Cardiac muscle cell (in vitro differentiated cells and primary cell): ENCODE data around the gene KMT2D. TPM values are rescaled to one million over a fixed set of nuclear protein-coding genes. Genes with fewer than 3 reads are reported as not detected.

ENCODE experiments used
- DNase-seq, 2 donors: peaks; one replicate each; pipeline versions ENCODE4 v3.0.0 to v3.0.0-alpha.2; 2010 to 2017; ENCODE audit warnings: low read depth in 1 of 2, low spot score in 1 of 2
- H3K27ac ChIP-seq: fragments of 200-600 bp; sonication (generic); 2 replicates; pipeline ENCODE4 v1.5.1; 2016
- H3K27me3 ChIP-seq: fragments of 200-600 bp; sonication (generic); 2 replicates; pipeline ENCODE4 v1.6.0; 2016; ENCODE audit warnings: control low read depth
- H3K36me3 ChIP-seq: fragments of 200-600 bp; sonication (generic); 2 replicates; pipeline ENCODE4 v1.5.1; 2016; ENCODE audit warnings: control low read depth
- H3K4me1 ChIP-seq: fragments of 200-600 bp; sonication (generic); 2 replicates; pipeline ENCODE4 v1.8.1; 2017; ENCODE audit warnings: low read depth, mild to moderate bottlenecking, mixed run types
- H3K4me3 ChIP-seq: fragments of 200-600 bp; sonication (generic); 2 replicates; pipeline ENCODE4 v1.5.1; 2016; ENCODE audit warnings: mild to moderate bottlenecking
- H3K9me3 ChIP-seq: fragments of 200-600 bp; sonication (generic); 2 replicates; pipeline ENCODE4 v1.5.1; 2017; ENCODE audit warnings: low read depth, mild to moderate bottlenecking, control low read depth
- polyA plus RNA-seq: library from polyadenylated mRNA; unstranded; fragments of >200 nt; fragmentation: Nextera tagmentation; extraction: Ambion mirVana; gene quantifications from 2 replicates; pipeline ENCODE4 v1.2.1, GENCODE V29; 2016
- total RNA-seq: library from RNA; depleted of rRNA; stranded (reverse); fragments of >200 nt; gene quantifications from 2 replicates; pipeline ENCODE4 v1.2.3, GENCODE V29; 2016
- TF ChIP-seq, protein P1 (sequence below): IDR thresholded peaks from 2 replicates; pipeline ENCODE4 v1.5.1; 2012; ENCODE audit warnings: low read depth, mild to moderate bottlenecking, low read length

Gene KMT2D
- total and polyA plus RNA-seq, 2 experiments from 2014 or later: 31.0 to 41.3 TPM

- DNase-seq: no peak
- H3K36me3 ChIP-seq: peaks cover 47% of the 10 kb centered on the region
Observed at GRCh38 chr12:49054096-49054495, 6.5 kb downstream of the KMT2D start.

DNA sequence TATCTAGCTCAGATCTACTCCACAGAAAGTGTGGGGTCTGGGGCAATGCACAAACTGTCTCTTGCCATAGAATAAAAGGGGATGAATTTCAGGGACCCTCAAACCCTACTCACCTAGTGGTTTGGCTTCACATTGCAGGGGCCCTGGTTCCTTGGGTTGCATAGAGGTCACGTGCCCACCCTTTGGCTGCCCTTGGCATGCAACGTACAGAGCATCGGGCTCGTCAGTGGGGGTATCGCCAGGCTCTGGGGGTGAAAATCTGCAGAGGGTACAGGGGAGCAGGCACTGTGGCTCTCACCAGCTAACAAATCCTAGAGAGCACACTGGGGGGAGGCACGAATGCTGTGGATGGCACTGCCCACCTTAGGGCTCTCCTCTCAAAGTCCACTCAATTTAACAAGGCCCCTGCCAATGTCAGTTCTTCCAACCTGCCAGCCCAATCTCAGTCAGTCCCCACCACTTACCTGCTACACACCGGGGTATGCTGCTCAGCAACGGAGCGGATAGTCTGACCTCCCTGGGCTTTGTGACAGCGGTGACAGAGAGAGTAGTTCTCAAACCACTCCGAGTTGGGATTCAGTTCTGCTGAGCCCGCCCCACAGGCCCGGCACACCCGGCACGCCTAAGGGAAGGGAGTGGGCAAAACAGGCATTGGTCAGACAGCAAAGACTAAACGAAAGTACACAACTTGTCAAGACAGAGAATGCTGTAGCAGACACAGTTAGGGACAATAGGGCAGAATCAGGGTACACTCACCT lies 8.0 kb downstream of the KMT2D start:
- no peak for DNase-seq
- Histone ChIP-seq H3K27ac (no peak overlapping the region), H3K36me3 (peaks cover 61% of the 10 kb centered on the region), H3K27me3 (no peaks in the 10 kb centered on the region), H3K4me3 (no peak overlapping the region), H3K4me1 (peaks cover 19% of the 10 kb centered on the region), H3K9me3 (no peaks in the 10 kb centered on the region)
- TF ChIP-seq, protein P1, sequence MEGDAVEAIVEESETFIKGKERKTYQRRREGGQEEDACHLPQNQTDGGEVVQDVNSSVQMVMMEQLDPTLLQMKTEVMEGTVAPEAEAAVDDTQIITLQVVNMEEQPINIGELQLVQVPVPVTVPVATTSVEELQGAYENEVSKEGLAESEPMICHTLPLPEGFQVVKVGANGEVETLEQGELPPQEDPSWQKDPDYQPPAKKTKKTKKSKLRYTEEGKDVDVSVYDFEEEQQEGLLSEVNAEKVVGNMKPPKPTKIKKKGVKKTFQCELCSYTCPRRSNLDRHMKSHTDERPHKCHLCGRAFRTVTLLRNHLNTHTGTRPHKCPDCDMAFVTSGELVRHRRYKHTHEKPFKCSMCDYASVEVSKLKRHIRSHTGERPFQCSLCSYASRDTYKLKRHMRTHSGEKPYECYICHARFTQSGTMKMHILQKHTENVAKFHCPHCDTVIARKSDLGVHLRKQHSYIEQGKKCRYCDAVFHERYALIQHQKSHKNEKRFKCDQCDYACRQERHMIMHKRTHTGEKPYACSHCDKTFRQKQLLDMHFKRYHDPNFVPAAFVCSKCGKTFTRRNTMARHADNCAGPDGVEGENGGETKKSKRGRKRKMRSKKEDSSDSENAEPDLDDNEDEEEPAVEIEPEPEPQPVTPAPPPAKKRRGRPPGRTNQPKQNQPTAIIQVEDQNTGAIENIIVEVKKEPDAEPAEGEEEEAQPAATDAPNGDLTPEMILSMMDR: no peak

More at GRCh38 chr12:49054096-49054495, 6.5 kb downstream of the KMT2D start:
- H3K27me3 ChIP-seq: no peaks in the 10 kb centered on the region
- peaks cover 26% of the 10 kb centered on the region for H3K4me1 ChIP-seq
- H3K4me3 ChIP-seq: no peak overlapping the region
- TF ChIP-seq, protein P1: no peak
- no peak overlapping the region for H3K27ac ChIP-seq
- H3K9me3 ChIP-seq: no peaks in the 10 kb centered on the region

DNA sequence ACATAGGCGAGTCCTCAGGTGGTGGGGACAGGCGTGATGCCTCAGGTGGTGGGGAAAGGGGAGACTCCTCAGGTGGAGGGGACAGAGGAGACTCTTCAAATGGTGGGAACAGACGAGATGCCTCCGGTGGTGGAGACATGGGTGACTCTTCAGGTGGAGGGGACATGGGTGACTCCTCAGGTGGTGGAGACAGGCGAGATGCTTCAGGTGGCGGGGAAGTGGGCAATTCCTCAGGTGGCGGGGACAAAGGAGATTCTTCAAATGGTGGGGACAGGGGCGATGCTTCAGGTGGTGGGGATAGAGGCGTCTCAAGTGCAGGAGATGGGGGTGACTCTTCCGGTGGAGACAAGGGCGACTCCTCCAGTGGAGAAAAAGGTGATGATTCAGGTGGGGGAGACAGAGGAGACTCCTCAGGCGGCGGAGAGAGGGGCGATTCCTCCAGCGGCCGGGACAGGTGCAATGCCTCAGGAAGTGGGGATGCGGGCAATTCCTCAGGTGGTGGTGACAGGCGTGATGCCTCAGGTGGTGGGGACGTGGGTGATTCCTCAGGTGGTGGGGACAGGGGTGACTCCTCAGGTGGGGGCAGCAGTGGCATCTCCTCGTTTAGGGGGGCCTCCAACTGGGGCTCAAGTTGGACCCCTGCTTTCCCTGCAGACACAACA lies 8.7 kb downstream of the KMT2D start:
- TF ChIP-seq, protein P1: no peak
- Histone ChIP-seq H3K27ac (no peak overlapping the region), H3K27me3 (no peaks in the 10 kb centered on the region), H3K4me3 (no peak overlapping the region), H3K36me3 (peaks cover 65% of the 10 kb centered on the region), H3K4me1 (peaks cover 11% of the 10 kb centered on the region), H3K9me3 (no peaks in the 10 kb centered on the region)
- no peak for DNase-seq

DNA sequence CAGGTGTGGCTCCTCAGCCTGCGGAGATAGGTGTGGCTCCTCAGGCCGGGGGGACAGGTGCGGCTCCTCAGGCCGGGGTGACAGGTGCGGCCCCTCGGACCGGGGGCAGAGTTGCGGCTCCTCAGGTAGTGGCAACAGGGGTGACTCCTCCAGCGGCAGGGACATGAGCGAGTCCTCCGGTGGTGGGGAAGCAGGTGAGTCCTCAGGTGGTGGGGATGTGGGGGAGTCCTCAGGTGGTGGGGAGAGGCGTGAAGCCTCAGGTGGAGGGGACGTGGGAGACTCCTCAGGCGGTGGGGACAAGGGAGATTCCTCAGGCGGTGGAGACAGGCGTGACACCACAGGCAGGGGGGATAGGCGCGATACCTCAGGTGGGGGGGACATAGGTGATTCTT lies 9.2 kb downstream of the KMT2D start:
- TF ChIP-seq, protein P1: no peak
- Histone ChIP-seq H3K27me3 (no peaks in the 10 kb centered on the region), H3K36me3 (peaks cover 70% of the 10 kb centered on the region), H3K4me1 (peaks cover 8% of the 10 kb centered on the region), H3K9me3 (no peaks in the 10 kb centered on the region), H3K4me3 (no peak overlapping the region), H3K27ac (no peak overlapping the region)
- no peak for DNase-seq

GRCh38 chr12:49050507-49051372 lies 9.9 kb downstream of the KMT2D start:
- Histone ChIP-seq H3K36me3 (peaks cover 77% of the 10 kb centered on the region), H3K4me3 (no peak overlapping the region), H3K4me1 (peaks cover 3% of the 10 kb centered on the region), H3K27ac (no peak overlapping the region), H3K27me3 (no peaks in the 10 kb centered on the region), H3K9me3 (no peaks in the 10 kb centered on the region)
- TF ChIP-seq, protein P1: no peak
- no peak for DNase-seq
